PFSK-1 (cell line): ENCODE measurements around the gene INS.

ENCODE experiments used
- POLR2AphosphoS5 ChIP-seq: IDR thresholded peaks from 2 replicates; pipeline ENCODE4 v1.6.1; 2012; ENCODE audit warnings: low read depth, mild to moderate bottlenecking, control low read depth, low read length, moderate library complexity
- SIN3A ChIP-seq: IDR thresholded peaks from 2 replicates; pipeline ENCODE4 v1.6.1; 2012; ENCODE audit warnings: mild to moderate bottlenecking, low read length, moderate library complexity, borderline replicate concordance; ENCODE audit not compliant: insufficient read depth
- TF ChIP-seq, protein P1 (sequence below), 2 experiments: IDR thresholded peaks; 2 replicates each; pipeline versions ENCODE4 v1.6.1 to v1.8.0; 2011 to 2012; ENCODE audit warnings: low read depth in 2 of 2, low read length in 2 of 2, control low read depth in 1 of 2, inconsistent platforms in 1 of 2, mild to moderate bottlenecking in 1 of 2, moderate library complexity in 1 of 2; ENCODE audit not compliant: insufficient read depth in 1 of 2

DNA sequence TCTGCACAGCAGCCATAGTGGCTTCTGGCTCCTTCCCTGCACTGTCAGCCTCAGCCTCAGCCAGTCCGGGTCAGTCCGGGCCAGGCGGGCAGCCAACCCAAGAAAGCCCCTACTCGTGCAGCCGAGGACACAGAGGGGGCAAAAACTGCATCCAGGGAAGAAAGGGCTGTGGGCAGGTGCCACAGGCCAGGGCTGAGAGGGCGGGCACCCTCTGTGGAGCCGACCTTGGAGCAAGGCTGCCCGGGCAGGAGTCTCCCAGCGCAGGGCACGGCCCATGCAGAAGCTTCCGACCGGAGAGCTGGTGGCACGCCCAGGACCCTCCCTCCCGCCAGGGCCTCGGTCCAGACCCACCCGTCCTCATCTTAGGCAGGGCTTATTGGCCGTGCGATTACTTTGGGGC is 21.1 kb upstream of the INS start:
- TF ChIP-seq, protein P1, sequence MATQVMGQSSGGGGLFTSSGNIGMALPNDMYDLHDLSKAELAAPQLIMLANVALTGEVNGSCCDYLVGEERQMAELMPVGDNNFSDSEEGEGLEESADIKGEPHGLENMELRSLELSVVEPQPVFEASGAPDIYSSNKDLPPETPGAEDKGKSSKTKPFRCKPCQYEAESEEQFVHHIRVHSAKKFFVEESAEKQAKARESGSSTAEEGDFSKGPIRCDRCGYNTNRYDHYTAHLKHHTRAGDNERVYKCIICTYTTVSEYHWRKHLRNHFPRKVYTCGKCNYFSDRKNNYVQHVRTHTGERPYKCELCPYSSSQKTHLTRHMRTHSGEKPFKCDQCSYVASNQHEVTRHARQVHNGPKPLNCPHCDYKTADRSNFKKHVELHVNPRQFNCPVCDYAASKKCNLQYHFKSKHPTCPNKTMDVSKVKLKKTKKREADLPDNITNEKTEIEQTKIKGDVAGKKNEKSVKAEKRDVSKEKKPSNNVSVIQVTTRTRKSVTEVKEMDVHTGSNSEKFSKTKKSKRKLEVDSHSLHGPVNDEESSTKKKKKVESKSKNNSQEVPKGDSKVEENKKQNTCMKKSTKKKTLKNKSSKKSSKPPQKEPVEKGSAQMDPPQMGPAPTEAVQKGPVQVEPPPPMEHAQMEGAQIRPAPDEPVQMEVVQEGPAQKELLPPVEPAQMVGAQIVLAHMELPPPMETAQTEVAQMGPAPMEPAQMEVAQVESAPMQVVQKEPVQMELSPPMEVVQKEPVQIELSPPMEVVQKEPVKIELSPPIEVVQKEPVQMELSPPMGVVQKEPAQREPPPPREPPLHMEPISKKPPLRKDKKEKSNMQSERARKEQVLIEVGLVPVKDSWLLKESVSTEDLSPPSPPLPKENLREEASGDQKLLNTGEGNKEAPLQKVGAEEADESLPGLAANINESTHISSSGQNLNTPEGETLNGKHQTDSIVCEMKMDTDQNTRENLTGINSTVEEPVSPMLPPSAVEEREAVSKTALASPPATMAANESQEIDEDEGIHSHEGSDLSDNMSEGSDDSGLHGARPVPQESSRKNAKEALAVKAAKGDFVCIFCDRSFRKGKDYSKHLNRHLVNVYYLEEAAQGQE (IDR thresholded peaks at IDR 0.05; ENCODE audit: insufficient read depth in 1 of 2, low read depth in 2 of 2, low read length in 2 of 2) = no peak
- no peak for TF ChIP-seq SIN3A
- no peak for TF ChIP-seq POLR2AphosphoS5
